Ascending aorta (tissue), 2 donors: ENCODE measurements around the gene SLC9C2. TPM values are rescaled to one million over a fixed set of nuclear protein-coding genes. Genes with fewer than 3 reads are reported as not detected.
"Not testable (repeated sequence)": the region's sequence is repeated elsewhere in the genome, so short reads cannot be mapped to it uniquely, and the experiment has no call there.

Experiments used
- DNase-seq, 2 donors: peaks; one replicate each; pipeline ENCODE4 v3.0.0-alpha.2; 2019; ENCODE audit warnings: low spot score in 2 of 2
- H3K27ac ChIP-seq, 2 donors: fragments of 200-600 bp; sonication (generic); one replicate each; pipeline ENCODE4 v1.5.1; 2016 to 2017; ENCODE audit warnings: mild to moderate bottlenecking in 1 of 2
- H3K27me3 ChIP-seq: fragments of 200-600 bp; sonication (generic); one replicate; pipeline ENCODE4 v1.5.1; 2017
- H3K36me3 ChIP-seq, 2 donors: fragments of 200-600 bp; sonication (generic); one replicate each; pipeline ENCODE4 v1.5.1; 2016
- H3K4me1 ChIP-seq, 2 donors: fragments of 200-600 bp; sonication (generic); one replicate each; pipeline ENCODE4 v1.5.1; 2016 to 2017; ENCODE audit warnings: mild to moderate bottlenecking in 1 of 2
- H3K4me3 ChIP-seq, 2 donors: fragments of 200-600 bp; sonication (generic); one replicate each; pipeline ENCODE4 v1.5.1; 2016 to 2017; ENCODE audit warnings: mild to moderate bottlenecking in 1 of 2
- H3K9me3 ChIP-seq, 2 donors: fragments of 200-600 bp; sonication (generic); one replicate each; pipeline ENCODE4 v1.5.1; 2016
- intact Hi-C: fragments of 100-400 bp; cut with DNase I; formaldehyde crosslinking; loops from one replicate; pipeline ENCODE4 v1.15.1; 2023
- total RNA-seq: library from RNA; depleted of rRNA; stranded (reverse); fragments of >200 nt; gene quantifications from one replicate; pipeline ENCODE4 v1.1.0, GENCODE V29; 2016
- TF ChIP-seq, protein P1 (sequence below), 3 experiments: fragments of 200-600 bp in 2 of 3; fragments of 450-650 bp in 1 of 3; sonication (generic) in 2 of 3; IDR thresholded peaks; one replicate each; pipeline ENCODE4 v1.5.1; 2016 to 2019; ENCODE audit warnings: antibody characterized with exemption in 3 of 3, mild to moderate bottlenecking in 1 of 3, moderate library complexity in 1 of 3

Gene SLC9C2
- total RNA-seq, 1 donor from 2014 or later = not detected

DNA sequence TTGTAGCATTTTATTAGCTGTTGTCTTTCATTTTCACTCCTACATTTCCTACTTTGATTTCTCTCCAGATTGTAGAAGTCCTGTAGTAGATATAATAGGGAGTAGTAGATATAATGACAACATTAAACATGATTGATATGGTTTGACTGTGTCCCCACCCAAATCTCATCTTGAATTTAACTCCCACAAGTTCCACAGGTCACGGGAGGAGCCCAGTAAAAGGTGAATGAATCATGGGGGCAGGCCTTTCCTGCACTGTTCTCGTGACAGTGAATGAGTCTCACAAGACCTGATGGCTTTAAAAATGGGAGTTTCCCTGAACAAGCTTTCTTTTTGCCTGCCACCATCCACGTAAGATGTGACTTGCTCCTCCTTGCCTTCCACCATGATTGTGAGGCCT is 133.2 kb downstream of the SLC9C2 start:
- no peaks in the 10 kb centered on the region for H3K27me3 ChIP-seq
- no peak overlapping the region for H3K4me3 ChIP-seq
- DNase-seq = no peak
- no peaks in the 10 kb centered on the region for H3K9me3 ChIP-seq
- intact Hi-C loops = loop anchor here (5.0 to 10.0 kb wide), 3 partner anchors 303 to 1535 kb away; no protein-coding TSS in a partner anchor
- H3K4me1 ChIP-seq = peaks cover 0 to 8% of the 10 kb centered on the region in 2 donors
- no peaks in the 10 kb centered on the region for H3K36me3 ChIP-seq
- TF ChIP-seq, protein P1, sequence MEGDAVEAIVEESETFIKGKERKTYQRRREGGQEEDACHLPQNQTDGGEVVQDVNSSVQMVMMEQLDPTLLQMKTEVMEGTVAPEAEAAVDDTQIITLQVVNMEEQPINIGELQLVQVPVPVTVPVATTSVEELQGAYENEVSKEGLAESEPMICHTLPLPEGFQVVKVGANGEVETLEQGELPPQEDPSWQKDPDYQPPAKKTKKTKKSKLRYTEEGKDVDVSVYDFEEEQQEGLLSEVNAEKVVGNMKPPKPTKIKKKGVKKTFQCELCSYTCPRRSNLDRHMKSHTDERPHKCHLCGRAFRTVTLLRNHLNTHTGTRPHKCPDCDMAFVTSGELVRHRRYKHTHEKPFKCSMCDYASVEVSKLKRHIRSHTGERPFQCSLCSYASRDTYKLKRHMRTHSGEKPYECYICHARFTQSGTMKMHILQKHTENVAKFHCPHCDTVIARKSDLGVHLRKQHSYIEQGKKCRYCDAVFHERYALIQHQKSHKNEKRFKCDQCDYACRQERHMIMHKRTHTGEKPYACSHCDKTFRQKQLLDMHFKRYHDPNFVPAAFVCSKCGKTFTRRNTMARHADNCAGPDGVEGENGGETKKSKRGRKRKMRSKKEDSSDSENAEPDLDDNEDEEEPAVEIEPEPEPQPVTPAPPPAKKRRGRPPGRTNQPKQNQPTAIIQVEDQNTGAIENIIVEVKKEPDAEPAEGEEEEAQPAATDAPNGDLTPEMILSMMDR (IDR thresholded peaks at IDR 0.05) = no peak
- no peak overlapping the region for H3K27ac ChIP-seq

DNA sequence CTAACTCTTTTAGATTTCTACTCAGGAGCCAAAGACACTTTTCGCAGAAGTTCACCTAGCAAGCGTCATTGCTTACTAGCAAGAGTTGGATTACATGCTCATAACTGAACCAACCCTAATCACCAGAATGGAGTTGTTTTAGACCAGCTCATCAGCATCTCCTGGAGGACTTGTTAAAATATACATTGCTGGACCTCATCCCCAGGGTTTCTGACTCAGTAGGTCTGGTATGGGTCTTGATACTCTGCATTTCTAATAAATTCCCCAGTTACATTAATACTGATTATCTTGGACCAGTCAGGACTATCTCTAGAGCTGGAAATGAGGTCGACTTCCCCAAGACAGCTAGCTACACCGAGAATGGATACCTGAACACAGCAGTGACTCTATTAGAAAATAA is 135.4 kb downstream of the SLC9C2 start:
- Histone ChIP-seq H3K9me3 (no peaks in the 10 kb centered on the region), H3K27ac (no peak overlapping the region), H3K4me1 (no peaks in the 10 kb centered on the region), H3K36me3 (peaks cover 0 to under 1% of the 10 kb centered on the region in 2 donors), H3K4me3 (no peak overlapping the region), H3K27me3 (no peaks in the 10 kb centered on the region)
- TF ChIP-seq, protein P1 (IDR thresholded peaks at IDR 0.05) = no peak
- intact Hi-C loops = no loop called here
- DNase-seq = no peak

DNA sequence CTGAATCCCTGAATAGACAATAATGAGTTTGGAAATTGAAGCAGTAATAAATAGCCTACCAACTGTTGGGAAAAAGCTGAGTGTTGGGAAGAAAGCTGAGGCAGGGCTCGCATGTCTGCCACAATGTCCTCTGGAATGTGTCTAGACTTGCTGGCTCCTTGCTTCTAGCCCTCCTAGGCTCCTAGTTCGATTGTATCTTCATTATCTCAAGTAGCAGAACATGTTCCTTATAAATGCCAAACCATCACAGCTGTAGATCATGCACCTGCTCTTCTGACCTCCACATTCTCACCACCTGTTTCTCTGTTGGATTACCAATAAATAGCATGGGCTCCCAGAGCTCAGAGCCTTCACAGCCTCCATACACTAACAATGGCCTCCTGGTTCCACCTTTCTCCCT is 138.7 kb downstream of the SLC9C2 start:
- peaks cover 14 to 26% of the 10 kb centered on the region in 2 donors for H3K36me3 ChIP-seq
- H3K4me3 ChIP-seq, H3K27me3 ChIP-seq, H3K9me3 ChIP-seq, H3K4me1 ChIP-seq, intact Hi-C loops, H3K27ac ChIP-seq, DNase-seq: not testable (repeated sequence)

DNA sequence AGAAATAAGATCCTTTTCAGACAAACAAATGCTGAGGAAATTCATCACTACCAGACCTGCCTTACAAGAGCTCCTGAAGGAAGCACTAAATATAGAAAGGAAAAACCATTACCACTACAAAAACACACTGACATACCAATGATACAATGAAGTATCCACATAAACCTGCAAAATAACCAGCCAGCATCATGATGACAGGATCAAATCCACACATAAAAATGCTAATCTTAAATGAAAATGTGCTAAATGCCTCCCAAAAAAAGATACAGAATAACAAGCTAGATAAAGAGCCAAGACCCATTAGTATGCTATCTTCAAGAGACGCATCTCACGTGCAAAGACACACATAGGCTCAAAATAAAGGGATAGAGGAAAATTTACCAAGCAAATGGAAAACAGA is 140.2 kb downstream of the SLC9C2 start:
- H3K4me3 ChIP-seq, H3K27me3 ChIP-seq, H3K27ac ChIP-seq, H3K4me1 ChIP-seq, H3K9me3 ChIP-seq, DNase-seq, intact Hi-C loops: not testable (repeated sequence)
- H3K36me3 ChIP-seq = peaks cover 14 to 26% of the 10 kb centered on the region in 2 donors

DNA sequence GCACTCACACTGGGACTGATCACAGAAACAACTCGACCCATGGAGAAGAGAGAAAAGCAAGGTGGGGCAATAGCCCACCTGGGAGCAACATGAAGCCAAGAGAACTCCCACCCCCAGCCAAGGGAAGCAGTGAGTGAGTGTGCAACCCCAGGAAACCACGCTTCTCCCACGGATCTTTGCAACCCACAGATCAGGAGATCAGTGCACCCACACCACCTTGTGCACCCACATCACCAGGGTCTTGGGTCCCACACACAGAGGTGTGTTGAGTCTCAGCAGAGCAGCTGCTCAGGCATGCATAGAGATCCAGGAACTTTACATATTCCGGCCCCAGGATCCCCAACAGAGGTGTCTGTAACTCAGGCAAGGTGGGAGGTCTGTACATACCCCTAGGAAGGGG is 143.0 kb downstream of the SLC9C2 start:
- TF ChIP-seq, protein P1 (IDR thresholded peaks at IDR 0.05) = no peak
- no peak for DNase-seq
- Histone ChIP-seq H3K4me1 (no peaks in the 10 kb centered on the region), H3K9me3 (no peaks in the 10 kb centered on the region), H3K4me3 (no peak overlapping the region), H3K27ac (no peak overlapping the region), H3K27me3 (no peaks in the 10 kb centered on the region), H3K36me3 (peaks cover 14 to 26% of the 10 kb centered on the region in 2 donors)
- intact Hi-C loops = no loop called here

DNA sequence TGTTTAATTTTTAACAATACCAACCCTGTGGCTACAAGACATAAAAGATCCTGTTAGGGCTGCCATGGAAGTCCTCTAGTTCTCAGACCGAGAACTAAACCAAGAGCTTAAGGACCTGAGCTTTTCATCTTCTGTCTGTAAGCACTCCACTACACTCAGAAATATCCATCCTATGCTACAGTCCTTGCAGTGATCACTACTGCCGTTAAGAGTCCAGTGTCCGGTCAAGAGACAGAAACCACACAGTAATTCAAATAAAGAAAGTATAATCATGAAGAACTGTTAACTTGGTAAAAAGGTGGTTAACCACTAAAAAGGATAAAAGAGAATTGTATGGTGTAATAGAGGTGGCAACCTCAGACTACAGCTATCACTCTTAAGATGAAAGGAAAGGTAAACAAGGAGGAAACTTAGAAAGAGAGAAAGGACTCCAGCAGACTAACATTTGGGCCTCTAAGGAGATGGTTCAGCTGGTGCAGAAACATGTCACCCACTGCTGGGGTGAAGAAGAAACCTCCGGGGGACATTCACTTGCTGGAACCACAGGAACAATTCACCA is 147.8 kb downstream of the SLC9C2 start:
- no peak overlapping the region for H3K27ac ChIP-seq
- H3K27me3 ChIP-seq = no peaks in the 10 kb centered on the region
- DNase-seq = no peak
- H3K4me3 ChIP-seq = no peak overlapping the region
- intact Hi-C loops = no loop called here
- TF ChIP-seq, protein P1 (IDR thresholded peaks at IDR 0.05) = no peak
- no peaks in the 10 kb centered on the region for H3K9me3 ChIP-seq
- peaks cover 2 to 3% of the 10 kb centered on the region in 2 donors for H3K36me3 ChIP-seq
- no peaks in the 10 kb centered on the region for H3K4me1 ChIP-seq

DNA sequence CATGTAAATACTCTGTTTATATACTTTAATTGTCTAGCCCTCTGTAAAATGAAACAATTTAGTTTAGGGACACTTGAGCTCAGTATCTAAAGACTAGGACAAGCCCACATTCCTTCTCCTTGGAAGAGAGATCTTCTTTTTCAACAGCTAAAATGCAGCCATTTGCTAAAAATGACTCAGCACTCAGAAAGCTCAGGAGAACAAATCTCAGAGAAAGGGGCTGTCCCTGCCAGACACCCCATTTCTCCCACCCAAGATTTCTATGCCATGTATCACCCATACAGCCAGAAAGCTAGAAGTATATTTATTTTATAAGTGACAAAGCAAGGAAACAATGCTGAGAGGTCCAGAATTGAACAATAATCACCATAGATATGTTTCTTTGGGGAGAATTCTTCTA is 148.9 kb downstream of the SLC9C2 start:
- Histone ChIP-seq H3K36me3 (no peaks in the 10 kb centered on the region), H3K27ac (no peak overlapping the region), H3K4me1 (no peaks in the 10 kb centered on the region), H3K27me3 (no peaks in the 10 kb centered on the region), H3K4me3 (no peak overlapping the region), H3K9me3 (no peaks in the 10 kb centered on the region)
- TF ChIP-seq, protein P1 (IDR thresholded peaks at IDR 0.05) = no peak
- intact Hi-C loops = no loop called here
- no peak for DNase-seq
